HG03432 (cell line): ENCODE measurements around the gene ARHGEF11.

Experiments
- ATAC-seq: cut with Tn5 transposase; IDR thresholded peaks from one replicate; pipeline ENCODE4 v1.9.1; 2021; ENCODE audit warnings: mild to moderate bottlenecking, moderate library complexity; ENCODE audit not compliant: unreplicated experiment

Gene ARHGEF11

DNA sequence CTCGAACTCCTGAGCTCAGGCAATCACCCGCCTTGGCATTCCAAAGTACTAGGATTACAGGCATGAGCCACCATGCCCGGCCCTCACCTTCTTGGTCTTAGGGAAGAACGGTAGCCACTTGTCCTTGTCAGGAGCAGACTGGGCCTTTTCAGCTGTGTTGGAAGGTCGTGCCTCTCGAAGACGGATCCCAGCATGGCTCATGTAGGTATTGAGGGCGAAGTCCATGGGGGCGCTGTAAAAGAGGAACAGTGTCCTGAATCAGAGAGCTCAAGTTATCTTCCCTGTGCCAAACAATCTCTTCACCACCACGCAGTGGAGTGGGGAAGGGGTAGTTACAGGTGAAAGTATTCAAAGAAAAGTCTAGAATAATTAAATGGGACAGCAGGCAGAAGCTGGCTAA is 89.2 kb downstream of the ARHGEF11 start:
- no peak for ATAC-seq

- ATAC-seq = no peak
Observed at GRCh38 chr1:156953571-156953970, 92.0 kb downstream of the ARHGEF11 start.

- ATAC-seq = no peak
Observed at GRCh38 chr1:156951371-156951770, 94.2 kb downstream of the ARHGEF11 start.

GRCh38 chr1:156949127-156949526 is 96.4 kb downstream of the ARHGEF11 start:
- ATAC-seq = no peak

- ATAC-seq = no peak
Observed at GRCh38 chr1:156948708-156949107, 96.8 kb downstream of the ARHGEF11 start.

GRCh38 chr1:156947818-156948525 is 97.6 kb downstream of the ARHGEF11 start:
- ATAC-seq = no peak

DNA sequence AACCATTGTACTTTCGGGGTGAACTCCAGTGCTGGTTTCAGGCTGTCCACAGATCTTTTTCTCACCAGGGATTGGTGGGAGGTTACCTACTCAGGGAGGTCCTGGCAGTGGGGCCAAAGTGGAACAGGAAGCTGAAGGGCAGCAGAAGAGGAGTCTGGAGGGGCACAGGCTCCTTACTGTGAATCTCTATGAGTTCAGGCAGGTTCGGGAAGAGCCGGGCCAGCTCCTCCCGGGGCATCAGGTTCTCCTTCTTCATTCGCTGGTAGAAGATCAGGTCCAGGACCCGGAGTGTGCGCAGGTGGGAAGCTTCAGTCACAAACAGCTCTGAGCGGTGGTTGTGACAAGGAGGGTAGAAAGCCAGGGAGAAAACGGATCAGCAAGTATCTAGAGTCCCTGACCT is 98.4 kb downstream of the ARHGEF11 start:
- no peak for ATAC-seq

DNA sequence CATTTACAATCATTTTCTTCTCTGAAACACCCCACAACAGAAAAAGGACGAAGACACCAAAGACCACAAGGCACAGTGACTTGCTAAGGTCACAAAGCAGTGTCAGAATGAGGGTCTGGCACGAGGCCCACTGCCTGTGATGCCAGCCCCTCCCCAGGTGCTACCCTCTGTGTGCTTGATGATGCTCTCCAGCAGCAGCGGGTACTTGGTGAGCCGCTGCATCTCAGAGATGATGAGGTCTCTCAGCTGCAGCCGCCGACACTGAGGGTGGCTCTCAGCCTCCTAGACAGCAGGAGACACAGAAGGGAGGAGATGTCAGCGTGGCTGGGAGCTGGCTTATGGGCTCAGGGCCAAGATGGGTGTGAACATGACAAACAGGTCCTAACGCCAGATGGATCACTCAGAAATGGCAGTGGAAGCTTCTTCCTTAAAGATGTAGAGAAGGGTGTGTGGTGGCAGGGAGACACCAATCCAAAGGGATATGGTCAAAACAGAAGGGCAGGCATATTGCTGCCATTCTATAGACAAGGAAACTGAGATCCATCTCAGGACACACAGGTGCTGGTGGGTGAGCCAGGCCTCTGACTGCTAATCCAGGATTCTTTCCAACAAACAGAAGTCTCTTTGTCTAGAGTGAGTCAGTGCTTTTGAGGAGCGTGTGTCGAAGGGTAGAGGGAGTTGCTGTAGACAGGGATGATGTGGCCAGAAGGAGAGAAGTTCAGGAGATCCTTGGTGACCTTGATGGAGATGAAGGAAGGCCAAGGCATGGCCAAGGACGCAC is 99.5 kb downstream of the ARHGEF11 start:
- ATAC-seq = no peak

GRCh38 chr1:156944848-156945247 is 100.7 kb downstream of the ARHGEF11 start:
- ATAC-seq = no peak

- ATAC-seq = no peak
Observed at GRCh38 chr1:156944268-156944667, 101.3 kb downstream of the ARHGEF11 start.

- ATAC-seq = no peak
Observed at GRCh38 chr1:156943756-156944155, 101.8 kb downstream of the ARHGEF11 start.

DNA sequence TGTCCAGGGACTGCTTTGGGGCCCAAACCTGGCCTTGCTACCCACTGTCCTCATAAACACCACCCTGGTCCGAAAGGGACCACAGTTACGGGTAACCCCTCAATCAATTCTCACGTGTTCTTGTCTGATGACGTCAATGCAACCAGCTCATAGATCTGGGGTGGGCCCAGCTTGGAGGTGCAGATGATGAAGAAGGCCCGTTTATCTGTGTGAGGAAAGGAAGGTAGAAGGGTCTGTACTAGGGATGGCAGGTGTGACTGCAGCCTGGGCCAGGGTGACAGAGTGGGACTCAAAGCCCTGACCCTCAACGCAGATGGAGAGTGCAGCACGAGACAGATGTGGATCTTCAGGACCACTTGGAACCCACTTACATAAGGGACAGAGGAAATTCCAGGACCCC is 103.0 kb downstream of the ARHGEF11 start:
- no peak for ATAC-seq

DNA sequence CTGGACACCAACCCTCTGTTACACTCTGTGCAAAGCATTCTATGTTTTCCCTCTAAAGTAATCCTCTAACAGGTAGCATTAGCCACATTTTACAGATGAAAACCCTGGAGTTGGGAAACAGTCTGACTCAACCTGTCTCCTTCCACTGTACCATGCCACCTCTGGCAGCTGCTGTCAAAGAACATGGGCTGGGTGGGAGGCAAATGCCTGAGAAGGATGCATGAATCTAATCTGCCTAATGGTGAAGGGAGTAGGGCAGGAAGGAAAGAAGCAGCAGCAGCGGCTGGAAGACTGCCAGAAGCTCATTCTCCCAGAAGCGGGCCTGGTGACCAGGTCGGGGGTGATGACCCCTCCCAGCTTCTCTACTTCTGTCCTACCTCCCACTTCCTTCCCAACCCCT is 103.4 kb downstream of the ARHGEF11 start:
- no peak for ATAC-seq

DNA sequence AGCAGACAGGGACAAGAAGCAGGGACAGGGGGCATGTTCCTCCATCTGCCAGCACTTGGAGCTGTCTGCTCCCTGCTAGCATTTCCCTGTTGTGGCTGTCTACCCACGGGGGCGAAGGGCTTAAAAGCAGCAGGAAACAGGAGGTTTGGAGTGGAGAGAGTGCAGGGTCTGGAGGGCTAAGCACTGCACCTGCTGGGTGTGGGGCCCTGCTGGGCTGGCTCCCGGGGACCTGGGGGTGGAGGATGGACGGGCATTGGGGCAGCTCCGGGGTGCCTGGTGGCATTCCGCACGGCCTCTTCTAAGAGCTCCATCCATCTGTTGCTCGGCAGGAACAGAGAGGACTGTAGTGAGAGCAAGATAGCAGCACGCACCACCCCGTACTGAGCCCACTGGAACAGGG is 103.9 kb downstream of the ARHGEF11 start:
- ATAC-seq = no peak

DNA sequence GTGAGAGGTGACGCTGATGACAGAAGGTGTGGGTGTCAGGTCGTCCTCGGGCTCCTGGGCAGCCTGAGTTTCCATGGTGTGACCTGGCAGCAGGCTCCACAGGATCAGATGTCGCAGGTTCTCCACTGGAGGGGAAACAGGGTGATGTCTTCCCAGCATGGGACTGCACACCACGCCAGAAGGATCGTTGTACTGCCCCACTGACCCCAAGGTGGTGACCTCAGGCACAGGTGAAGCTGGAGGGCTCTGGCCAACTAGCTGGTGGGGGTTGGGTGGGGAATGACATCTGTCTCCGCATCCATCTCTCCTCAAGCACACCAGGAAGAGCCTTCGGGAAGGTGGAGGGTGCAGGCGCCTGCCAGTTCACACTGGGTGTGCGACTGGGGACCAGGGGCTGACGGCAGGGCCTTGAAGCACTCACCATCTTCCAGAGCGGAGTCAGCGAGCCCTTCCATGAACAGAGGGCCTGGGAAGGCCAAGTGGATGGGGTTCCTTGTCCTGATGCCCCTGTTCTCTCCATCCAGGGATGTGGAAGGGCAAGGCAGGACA is 105.7 kb downstream of the ARHGEF11 start:
- ATAC-seq = no peak

GRCh38 chr1:156938813-156939212 is 106.7 kb downstream of the ARHGEF11 start:
- ATAC-seq = no peak

- ATAC-seq = no peak
Observed at GRCh38 chr1:156937883-156938282, 107.7 kb downstream of the ARHGEF11 start.

GRCh38 chr1:156936721-156937220 is 108.8 kb downstream of the ARHGEF11 start:
- ATAC-seq = no peak

- ATAC-seq = no peak
Observed at GRCh38 chr1:156936191-156936590, 109.4 kb downstream of the ARHGEF11 start.

DNA sequence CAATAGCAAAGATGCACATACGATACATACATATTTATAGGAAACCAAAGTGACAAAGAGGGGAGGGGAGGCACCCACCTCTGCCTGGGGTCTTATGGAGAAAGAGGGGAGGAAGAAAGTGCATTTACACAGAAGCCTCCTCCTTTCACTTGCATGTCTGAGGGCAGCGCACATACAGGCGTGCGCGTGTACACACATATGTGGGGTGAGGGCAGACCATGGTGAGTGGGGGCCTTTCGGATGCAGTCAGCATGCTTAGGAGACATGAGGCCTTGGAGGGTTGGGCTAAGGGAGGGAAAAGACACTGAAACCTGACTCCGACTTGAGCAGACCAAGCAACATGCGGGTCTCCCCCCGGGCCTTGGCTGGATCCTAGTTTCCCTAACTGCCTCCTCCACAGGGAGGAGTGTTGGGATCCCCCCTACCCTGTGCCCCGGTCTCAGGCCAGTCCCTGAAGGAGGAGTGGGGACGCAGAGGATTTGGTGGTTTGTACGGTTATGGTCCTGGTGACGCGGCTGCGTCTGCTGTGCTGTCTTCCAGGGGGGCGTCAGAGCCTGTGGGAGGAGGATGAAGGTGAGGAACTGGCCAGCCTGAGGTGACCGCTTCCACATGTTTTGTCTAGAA is 109.9 kb downstream of the ARHGEF11 start:
- no peak for ATAC-seq

GRCh38 chr1:156933136-156933535 is 112.4 kb downstream of the ARHGEF11 start:
- no peak for ATAC-seq
